ENCODE results near the gene RGS19.

RGS19 gene

DNA sequence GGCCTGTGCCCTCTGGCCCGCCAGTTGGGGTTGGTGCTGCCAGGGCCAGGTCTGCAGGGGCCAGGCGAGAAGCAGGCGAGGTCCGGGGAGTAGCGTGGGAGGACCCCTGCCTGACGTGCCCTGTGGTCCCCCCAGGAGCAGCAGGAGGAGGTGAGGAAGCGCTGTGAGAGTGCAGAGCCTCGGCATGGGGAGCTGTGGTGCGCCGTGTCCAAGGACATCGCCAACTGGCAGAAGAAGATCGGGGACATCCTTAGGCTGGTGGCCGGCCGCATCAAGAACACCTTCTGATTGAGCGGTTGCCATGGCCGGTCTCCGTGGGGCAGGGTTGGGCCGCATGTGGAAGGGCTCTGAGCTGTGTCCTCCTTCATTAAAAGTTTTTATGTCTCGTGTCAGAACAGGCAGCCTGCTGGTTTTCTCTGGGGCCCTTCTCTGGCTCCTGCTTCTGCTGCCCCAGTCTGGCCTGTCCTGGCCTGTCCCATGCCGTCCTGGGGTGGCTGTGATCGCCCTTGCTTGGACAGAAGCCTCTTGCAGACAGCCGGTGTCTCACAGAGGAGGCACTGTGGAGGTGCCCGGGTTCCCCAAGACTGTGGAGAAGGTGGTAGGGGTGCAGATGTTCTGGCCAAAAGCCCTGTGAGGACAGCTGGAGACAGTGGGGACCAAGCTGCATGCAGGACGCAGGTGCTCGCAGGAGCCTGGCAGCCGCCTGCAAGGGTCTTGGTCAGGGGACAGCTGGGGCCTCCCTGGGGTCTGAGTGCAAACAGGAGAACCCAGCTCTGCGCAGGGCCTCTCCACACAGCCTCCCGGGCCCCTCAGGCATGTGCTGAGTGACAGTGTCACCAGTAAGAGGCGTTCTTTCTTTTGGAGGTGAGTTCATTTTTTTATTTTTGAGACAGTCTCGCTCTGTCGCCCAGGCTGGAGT, 46.4 kb downstream of the RGS19 start:
- DNase-seq = no peak

DNA sequence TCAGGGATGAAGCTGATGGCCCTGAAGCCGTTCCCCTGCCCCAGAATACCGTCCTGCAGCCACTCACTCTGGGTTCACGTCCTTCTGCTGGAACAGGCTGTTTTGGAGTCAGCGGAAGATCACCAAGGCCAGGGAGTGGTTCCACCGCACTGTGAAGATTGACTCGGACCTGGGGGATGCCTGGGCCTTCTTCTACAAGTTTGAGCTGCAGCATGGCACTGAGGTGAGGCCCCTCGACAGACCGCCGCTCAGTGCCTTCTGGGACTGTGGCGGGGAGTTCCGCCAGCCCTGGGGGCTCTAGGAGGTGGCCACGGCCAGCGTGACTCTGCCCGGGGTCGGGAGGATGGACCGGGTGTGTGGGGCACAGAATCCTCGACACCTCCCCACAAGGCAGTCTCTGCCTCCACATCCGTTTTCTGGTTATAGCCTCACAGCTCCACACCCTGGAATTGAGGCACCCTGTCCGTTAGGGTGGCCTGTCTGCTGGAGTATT, 47.5 kb downstream of the RGS19 start:
- DNase-seq = no peak

GRCh38 chr20:64030371-64031134, 48.8 kb downstream of the RGS19 start:
- no peak for DNase-seq

DNA sequence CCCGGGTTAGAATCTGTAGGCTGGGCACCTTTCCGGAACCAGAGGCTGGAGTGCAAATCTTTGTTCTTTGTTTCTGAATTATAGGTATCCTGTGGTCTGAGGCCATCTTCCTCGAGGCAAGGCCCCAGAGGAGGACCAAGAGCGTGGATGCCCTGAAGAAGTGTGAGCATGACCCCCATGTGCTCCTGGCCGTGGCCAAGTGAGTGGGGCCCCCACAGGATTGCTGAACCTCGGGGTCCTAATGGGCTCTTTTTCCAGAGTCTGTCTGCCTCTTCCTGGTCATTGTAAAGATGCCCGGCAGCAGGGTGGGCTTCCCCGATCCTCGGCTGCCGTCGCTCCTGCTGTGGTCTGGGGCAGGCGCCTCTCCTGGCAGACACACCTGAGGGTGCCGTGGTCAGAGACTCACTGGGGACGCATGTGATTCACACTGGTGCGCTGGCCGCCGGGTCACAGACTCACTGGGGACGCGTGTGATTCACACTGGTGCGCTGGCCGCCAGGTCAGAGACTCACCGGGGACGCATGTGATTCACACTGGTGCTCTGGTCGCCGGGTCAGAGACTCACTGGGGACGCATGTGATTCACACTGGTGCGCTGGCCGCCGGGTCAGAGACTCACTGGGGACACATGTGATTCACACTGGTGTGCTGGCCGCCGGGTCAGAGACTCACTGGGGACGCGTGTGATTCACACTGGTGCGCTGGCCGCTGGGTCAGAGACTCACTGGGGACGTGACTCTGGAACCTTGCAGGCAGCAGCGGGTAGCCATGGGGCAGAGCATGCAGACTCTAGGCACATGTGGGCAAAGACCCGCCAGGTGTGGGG, 49.8 kb downstream of the RGS19 start:
- DNase-seq = no peak

GRCh38 chr20:64027981-64028685, 51.2 kb downstream of the RGS19 start:
- DNase-seq = no peak

GRCh38 chr20:64025826-64026412, 53.4 kb downstream of the RGS19 start:
- DNase-seq = no peak

- DNase-seq = no peak
These were observed 54.1 kb downstream of the RGS19 start for GRCh38 chr20:64025101-64025825.

DNA sequence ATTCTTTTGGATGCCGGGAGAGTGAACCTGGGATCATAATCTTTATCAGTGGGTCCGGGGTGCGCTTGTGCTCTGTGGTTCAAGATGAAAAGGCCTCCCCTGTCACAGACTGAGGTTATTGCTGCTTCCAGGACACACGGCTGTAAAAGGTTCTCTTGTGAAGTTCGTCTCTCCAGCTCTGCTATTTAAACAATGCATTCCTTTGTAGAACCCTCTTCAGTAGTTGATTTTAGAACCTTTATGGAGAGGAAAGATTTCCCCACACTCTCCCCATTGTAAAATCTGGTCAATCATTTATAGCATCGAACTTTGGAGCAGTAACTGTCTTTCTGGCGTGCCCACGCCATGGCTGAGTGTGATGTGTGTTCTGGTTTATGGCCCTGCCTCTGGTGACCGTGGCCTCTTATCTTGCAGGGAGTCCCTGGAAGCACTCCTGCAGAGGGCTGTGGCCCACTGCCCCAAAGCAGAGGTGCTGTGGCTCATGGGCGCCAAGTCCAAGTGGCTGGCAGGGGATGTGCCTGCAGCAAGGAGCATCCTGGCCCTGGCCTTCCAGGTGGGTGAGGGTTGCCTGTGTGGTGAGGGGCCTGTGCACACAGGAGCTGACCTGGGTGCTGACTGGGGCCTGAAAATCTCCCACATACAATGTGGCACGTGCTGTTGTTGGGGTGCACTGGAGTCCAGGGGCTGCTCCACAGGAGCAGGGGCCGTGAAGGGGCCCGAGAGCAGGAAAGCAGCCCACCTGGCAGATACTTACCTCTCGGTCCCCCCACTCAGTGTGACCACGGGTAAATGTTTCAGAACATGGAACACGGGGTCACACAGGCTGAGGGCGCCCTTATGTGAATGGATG, 55.0 kb downstream of the RGS19 start:
- no peak for DNase-seq

DNA sequence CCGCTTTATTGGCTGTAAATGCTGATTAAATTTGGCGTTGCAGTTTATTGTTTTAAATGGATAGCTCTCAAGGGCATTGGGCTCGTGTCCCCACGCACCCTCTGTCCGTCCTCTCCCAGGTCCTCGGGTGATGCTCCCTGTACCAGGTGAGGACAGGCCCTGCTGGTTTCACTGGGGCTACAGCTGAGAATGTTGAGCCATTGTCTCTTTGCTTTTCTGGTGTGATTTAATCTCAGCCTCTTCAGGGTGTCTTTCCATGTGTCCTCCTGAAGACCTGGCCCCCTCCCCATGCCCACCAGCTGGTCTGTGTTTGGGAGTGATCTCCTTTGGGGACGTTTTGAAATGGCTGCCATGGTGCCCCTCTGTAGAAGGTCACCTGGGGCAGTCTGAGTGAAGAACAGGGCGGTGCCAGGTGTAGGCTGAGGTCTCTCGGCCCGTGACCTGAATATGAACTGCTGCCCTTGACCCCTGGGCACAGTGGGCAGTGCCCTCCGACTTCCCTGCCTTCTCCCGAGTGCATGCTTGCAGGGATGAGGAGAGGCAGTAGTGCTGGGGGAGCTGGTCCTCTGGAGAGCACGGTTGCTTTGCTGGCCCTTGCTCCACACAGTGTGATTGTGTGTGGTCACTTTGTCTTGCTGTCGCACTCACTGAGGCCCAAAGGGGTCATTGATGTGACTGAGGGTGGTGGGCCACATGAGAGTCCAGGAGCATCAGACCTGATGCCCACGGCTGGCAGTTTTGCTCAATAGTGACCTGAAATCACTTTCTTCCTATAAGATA, 55.8 kb downstream of the RGS19 start:
- no peak for DNase-seq
